BE2C (cell line): ENCODE measurements around the gene ACOT7.

Experiments
- DNase-seq: peaks from one replicate; pipeline ENCODE4 v3.0.0-alpha.2; 2020
- H3K27me3 ChIP-seq: fragments of 250-450 bp; sonication (Bioruptor Pico); 2 replicates; pipeline ENCODE4 v1.5.1; 2020; ENCODE audit warnings: mild to moderate bottlenecking
- H3K36me3 ChIP-seq: fragments of 250-450 bp; sonication (Bioruptor Pico); 2 replicates; pipeline ENCODE4 v1.5.1; 2020; ENCODE audit warnings: mild to moderate bottlenecking
- H3K4me1 ChIP-seq: fragments of 250-450 bp; sonication (Bioruptor Pico); 2 replicates; pipeline ENCODE4 v1.5.1; 2020
- H3K4me3 ChIP-seq: 2 replicates; pipeline ENCODE4 v1.5.1; 2011; ENCODE audit warnings: low read depth, low read length
- H3K9me3 ChIP-seq: fragments of 250-450 bp; sonication (Bioruptor Pico); 2 replicates; pipeline ENCODE4 v1.5.1; 2020
- TF ChIP-seq, protein P1 (sequence below): IDR thresholded peaks from 2 replicates; pipeline ENCODE4 v1.5.1; 2012; ENCODE audit warnings: mild to moderate bottlenecking, low read depth, low read length

ACOT7 gene

DNA sequence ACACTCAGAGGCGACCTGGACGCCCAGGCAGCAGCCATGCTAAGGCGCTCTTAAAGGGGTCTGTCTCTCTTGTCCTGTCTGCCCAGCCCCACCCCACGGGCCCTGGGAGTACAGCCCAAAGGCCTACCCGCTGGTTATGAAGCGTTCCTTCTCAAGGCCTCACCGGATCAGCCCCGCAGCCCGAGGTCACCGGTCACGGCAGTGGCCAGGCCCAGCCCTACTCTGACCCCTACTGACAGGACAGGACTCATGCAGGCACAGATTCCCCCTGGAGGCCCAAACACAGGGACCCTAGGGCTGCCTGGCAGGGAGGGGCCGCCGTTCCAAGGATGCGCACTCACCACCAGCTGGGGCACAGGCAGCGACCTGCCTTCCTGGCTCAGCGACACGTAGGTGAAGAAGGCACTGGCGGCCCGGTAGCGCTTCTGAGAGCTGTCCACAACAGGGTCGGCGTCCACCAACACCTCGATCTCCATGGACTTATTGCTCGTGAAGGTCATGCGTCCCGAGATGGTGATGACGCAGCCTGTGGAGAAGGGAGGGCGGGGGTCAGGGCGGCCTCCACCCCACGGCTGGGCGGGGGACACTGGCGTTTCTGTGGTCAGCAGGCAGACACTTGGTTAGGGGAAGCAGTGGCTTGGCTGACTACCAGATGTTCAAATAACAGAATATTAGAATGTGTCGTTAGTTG is 112.7 kb downstream of the ACOT7 start:
- TF ChIP-seq, protein P1, sequence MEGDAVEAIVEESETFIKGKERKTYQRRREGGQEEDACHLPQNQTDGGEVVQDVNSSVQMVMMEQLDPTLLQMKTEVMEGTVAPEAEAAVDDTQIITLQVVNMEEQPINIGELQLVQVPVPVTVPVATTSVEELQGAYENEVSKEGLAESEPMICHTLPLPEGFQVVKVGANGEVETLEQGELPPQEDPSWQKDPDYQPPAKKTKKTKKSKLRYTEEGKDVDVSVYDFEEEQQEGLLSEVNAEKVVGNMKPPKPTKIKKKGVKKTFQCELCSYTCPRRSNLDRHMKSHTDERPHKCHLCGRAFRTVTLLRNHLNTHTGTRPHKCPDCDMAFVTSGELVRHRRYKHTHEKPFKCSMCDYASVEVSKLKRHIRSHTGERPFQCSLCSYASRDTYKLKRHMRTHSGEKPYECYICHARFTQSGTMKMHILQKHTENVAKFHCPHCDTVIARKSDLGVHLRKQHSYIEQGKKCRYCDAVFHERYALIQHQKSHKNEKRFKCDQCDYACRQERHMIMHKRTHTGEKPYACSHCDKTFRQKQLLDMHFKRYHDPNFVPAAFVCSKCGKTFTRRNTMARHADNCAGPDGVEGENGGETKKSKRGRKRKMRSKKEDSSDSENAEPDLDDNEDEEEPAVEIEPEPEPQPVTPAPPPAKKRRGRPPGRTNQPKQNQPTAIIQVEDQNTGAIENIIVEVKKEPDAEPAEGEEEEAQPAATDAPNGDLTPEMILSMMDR, result peak; percentile 32; the same call in 1 of the 2 replicates
- Histone ChIP-seq H3K36me3 (no peaks in the 10 kb centered on the region), H3K27me3 (no peaks in the 10 kb centered on the region), H3K9me3 (no peaks in the 10 kb centered on the region), H3K4me1 (no peaks in the 10 kb centered on the region), H3K4me3 (no peak overlapping the region)
- no peak for DNase-seq

DNA sequence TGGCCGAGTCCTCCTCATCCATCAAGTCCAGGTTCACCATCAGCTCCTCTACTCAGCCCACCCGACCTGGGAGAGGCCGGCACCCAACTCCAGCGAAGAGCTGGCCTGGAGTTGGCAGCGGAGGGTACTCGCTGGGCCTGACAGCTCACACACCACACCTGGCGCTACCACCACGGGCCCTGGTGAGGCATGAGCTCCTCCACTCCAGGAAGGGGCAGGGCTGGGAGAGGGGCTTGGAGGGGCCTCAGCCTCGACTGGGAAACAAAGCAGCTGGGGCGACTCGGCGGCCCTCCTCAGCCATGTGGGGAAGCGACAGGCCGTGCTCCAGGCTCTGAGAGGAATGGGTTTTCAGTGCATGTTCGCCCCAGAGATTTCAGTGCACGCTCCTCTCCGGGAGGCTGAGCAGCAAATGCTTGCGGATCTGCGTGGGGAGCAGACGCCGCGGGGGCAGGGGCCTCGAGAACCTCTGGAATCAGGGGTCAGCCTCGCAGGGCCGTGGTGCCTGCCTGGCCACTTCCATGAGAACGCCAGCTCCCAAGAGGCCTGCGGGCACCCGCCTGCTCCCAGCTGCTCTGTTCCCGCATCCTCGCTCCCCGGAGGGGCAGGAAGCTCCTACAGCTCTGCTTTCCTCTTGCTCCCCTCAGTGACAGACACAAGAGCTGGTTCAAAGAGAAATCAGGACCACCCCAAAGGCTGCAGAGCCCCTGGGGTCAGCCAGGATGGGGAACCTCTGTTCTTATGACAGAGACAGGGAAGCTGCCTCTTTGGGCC is 113.8 kb downstream of the ACOT7 start:
- Histone ChIP-seq H3K27me3 (no peaks in the 10 kb centered on the region), H3K9me3 (no peaks in the 10 kb centered on the region), H3K36me3 (no peaks in the 10 kb centered on the region), H3K4me1 (no peaks in the 10 kb centered on the region), H3K4me3 (no peak overlapping the region)
- TF ChIP-seq, protein P1, result no peak
- DNase-seq, result no peak

DNA sequence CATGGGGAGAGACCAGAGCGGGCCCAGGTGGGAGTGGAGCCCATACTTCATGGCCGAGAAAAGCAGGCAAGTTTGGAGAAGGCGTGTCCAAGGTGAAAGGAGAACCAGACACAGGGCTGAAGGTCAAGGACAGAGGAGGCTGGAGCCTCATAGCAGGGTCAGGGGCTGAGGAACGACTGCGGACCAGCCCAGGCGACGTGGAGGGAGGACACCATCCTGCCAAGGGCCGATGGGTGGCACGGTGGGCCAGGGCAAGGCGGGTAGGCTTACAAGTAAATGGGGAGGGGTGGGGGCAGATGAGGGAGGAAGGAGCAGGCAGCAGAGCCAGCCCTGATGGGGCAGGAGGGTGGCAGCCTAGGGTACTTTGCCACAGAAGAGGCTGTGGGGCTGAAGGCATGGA is 114.5 kb downstream of the ACOT7 start:
- no peaks in the 10 kb centered on the region for H3K27me3 ChIP-seq
- no peak for DNase-seq
- no peaks in the 10 kb centered on the region for H3K4me1 ChIP-seq
- no peaks in the 10 kb centered on the region for H3K9me3 ChIP-seq
- H3K36me3 ChIP-seq, result no peaks in the 10 kb centered on the region
- TF ChIP-seq, protein P1, result no peak
- H3K4me3 ChIP-seq, result no peak overlapping the region

DNA sequence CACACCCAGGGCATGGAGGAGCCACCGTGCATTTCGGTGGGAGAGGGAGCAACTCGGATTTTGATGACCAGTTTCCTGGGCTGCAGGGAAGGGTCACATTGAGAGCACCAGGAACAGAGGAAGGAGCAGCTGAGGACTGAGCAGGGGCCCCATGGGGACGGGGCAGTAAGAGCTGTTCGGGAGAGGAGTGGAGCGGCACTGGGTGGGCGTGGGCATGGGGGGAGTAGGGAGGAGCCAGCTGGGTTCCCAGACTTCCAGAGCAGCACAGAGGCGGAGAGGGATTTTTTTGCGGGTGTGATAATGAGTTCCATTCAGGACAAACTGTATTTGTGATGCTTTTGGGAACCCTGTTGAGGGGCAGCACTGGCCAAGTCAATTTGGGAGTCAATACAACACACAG is 115.3 kb downstream of the ACOT7 start:
- Histone ChIP-seq H3K4me3 (no peak overlapping the region), H3K4me1 (no peaks in the 10 kb centered on the region), H3K9me3 (no peaks in the 10 kb centered on the region), H3K36me3 (no peaks in the 10 kb centered on the region), H3K27me3 (no peaks in the 10 kb centered on the region)
- DNase-seq, result no peak
- TF ChIP-seq, protein P1, result no peak

DNA sequence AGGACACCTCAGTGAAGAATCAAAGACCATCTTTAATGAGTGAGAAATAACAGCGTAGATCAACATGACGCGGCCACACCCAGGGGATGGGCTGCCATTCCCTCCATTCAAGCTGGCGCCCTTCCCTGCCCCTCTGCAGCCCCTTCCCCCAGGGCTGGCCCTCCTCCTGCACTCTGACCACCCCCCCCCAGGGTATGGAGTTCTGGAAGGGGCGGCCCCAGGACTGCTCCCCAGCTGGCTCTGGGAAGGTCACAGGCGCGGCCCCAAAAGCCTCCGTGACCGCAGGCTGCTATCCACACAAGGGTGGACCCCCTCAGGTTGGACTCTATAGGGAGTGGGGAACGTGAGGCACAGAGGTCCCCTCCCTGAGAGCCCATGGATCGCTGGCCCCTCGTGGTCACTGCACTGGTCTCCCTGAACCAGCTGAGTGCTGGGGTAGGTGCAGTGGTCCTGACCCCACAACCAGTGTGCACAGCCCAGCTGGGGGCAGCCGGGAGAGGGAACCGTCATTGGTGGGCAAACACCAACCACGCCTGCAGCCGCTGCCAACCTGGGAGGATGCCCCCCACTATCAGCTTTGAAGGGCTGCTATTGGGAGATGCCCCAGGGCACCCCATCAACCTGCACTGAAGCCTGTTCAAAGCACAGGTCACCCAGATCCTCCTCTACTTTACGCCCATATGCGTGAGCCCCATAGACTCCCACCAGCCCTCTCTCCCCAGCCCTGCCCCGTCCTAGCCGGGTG is 116.6 kb downstream of the ACOT7 start:
- Histone ChIP-seq H3K4me3 (no peak overlapping the region), H3K9me3 (no peaks in the 10 kb centered on the region), H3K27me3 (no peaks in the 10 kb centered on the region), H3K36me3 (no peaks in the 10 kb centered on the region), H3K4me1 (no peaks in the 10 kb centered on the region)
- DNase-seq, result no peak
- TF ChIP-seq, protein P1, result no peak
